ENCODE data around the gene WWOX.

WWOX gene

DNA sequence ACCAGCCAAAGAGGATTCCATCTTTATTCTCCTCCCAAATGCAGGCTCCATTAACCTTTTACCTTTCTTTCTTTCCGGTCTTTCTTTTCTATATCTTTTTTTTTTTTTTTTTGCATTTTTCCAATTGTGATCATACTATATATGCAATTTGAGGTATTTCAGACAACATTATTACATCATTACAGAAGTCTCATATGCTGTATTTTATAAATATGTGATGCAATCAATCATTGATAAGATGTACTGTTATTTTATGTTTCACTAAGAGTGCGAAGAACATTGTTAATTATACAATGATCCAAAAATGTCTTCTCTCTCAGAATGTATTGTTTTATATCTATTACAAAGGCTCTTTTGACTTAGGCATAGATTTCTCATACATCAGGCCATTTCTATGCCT, 683.1 kb downstream of the WWOX start:
- no peaks in the 10 kb centered on the region for H3K4me1 ChIP-seq (ENCODE audit: control insufficient read depth, insufficient read depth, low read length, poor library complexity, severe bottlenecking)
- H3K4me3 ChIP-seq (ENCODE audit: insufficient read depth, low read depth, low read length, poor library complexity, severe bottlenecking): no peak overlapping the region
- H3K36me3 ChIP-seq (ENCODE audit: control insufficient read depth, insufficient read depth, low read length): no peaks in the 10 kb centered on the region
- DNase-seq: no peak
- no peak overlapping the region for H3K27ac ChIP-seq (ENCODE audit: insufficient read depth, low read length, poor library complexity, severe bottlenecking)
- H3K9me3 ChIP-seq (ENCODE audit: control insufficient read depth, low read length): no peaks in the 10 kb centered on the region
- H3K27me3 ChIP-seq (replicated peaks; ENCODE audit: control insufficient read depth, insufficient read depth, low read length, poor library complexity, severe bottlenecking): no peaks in the 10 kb centered on the region

DNA sequence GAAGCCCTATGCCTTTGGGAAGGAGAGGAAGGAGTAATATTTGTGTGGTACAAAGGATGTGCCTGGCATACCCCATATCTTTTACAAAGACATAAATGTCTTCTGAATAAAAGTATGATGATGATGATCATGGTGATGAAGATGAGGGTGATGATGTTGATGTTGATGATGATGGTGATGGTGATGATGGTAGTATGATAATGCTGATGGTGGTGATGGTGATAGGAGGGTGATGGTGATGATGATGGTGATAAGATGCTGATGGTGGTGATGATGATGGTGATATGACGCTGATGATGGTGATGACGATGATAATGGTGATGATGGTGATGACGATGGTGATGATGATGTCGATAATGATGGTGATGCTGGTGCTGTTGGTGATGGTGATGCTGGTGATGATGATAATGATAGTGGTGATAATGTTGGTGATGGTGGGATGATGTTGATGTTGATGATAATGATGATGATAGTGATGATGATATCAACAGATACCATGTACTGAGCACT, 684.2 kb downstream of the WWOX start:
- no peaks in the 10 kb centered on the region for H3K27me3 ChIP-seq (replicated peaks; ENCODE audit: control insufficient read depth, insufficient read depth, low read length, poor library complexity, severe bottlenecking)
- H3K27ac ChIP-seq (ENCODE audit: insufficient read depth, low read length, poor library complexity, severe bottlenecking): no peak overlapping the region
- no peaks in the 10 kb centered on the region for H3K36me3 ChIP-seq (ENCODE audit: control insufficient read depth, insufficient read depth, low read length)
- no peak overlapping the region for H3K4me3 ChIP-seq (ENCODE audit: insufficient read depth, low read depth, low read length, poor library complexity, severe bottlenecking)
- H3K9me3 ChIP-seq (ENCODE audit: control insufficient read depth, low read length): no peaks in the 10 kb centered on the region
- no peaks in the 10 kb centered on the region for H3K4me1 ChIP-seq (ENCODE audit: control insufficient read depth, insufficient read depth, low read length, poor library complexity, severe bottlenecking)
- no peak for DNase-seq

DNA sequence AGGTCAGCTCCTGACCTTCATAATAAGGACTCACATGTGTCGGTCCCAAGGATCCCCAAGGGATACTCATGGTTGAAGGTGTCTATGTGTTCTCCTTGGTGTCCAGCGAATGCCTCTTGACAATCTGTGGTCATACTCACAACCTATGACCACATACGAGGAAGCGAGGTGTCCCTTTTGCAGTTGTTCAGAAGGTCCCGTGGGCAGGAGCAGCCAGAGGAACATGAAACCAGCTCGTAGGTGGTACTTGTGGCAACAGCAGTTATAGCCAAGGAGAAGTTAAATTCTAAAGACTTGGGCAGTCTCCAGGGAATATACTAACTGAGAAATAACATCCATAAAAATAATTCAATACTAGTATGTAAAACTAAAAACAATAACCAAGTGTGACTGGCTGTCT, 685.3 kb downstream of the WWOX start:
- no peak overlapping the region for H3K4me3 ChIP-seq (ENCODE audit: insufficient read depth, low read depth, low read length, poor library complexity, severe bottlenecking)
- H3K27me3 ChIP-seq (replicated peaks; ENCODE audit: control insufficient read depth, insufficient read depth, low read length, poor library complexity, severe bottlenecking): no peaks in the 10 kb centered on the region
- H3K27ac ChIP-seq (ENCODE audit: insufficient read depth, low read length, poor library complexity, severe bottlenecking): no peak overlapping the region
- H3K4me1 ChIP-seq (ENCODE audit: control insufficient read depth, insufficient read depth, low read length, poor library complexity, severe bottlenecking): no peaks in the 10 kb centered on the region
- H3K9me3 ChIP-seq (ENCODE audit: control insufficient read depth, low read length): no peaks in the 10 kb centered on the region
- H3K36me3 ChIP-seq (ENCODE audit: control insufficient read depth, insufficient read depth, low read length): no peaks in the 10 kb centered on the region
- DNase-seq: no peak

DNA sequence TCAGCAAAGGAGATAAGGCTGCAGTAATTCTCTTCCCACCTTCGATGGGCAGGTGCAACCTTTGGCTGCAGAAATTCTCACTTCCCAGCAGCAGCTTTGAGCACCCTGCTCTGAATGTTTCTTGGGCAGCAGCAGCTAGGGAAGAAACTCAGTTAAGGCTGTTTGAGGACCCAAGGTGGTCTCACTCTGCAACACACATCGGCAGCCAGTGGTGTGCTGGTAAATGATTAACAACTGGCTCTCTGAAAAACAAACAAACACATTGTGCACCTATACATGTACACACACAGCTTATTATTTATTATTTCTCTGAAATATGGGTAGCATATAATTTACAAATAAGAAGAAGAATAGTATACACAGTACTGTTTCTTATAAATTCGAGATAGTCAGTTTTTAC, 685.8 kb downstream of the WWOX start:
- no peaks in the 10 kb centered on the region for H3K27me3 ChIP-seq (replicated peaks; ENCODE audit: control insufficient read depth, insufficient read depth, low read length, poor library complexity, severe bottlenecking)
- no peak overlapping the region for H3K4me3 ChIP-seq (ENCODE audit: insufficient read depth, low read depth, low read length, poor library complexity, severe bottlenecking)
- H3K36me3 ChIP-seq (ENCODE audit: control insufficient read depth, insufficient read depth, low read length): no peaks in the 10 kb centered on the region
- H3K27ac ChIP-seq (ENCODE audit: insufficient read depth, low read length, poor library complexity, severe bottlenecking): no peak overlapping the region
- H3K4me1 ChIP-seq (ENCODE audit: control insufficient read depth, insufficient read depth, low read length, poor library complexity, severe bottlenecking): no peaks in the 10 kb centered on the region
- H3K9me3 ChIP-seq (ENCODE audit: control insufficient read depth, low read length): no peaks in the 10 kb centered on the region
- DNase-seq: no peak

DNA sequence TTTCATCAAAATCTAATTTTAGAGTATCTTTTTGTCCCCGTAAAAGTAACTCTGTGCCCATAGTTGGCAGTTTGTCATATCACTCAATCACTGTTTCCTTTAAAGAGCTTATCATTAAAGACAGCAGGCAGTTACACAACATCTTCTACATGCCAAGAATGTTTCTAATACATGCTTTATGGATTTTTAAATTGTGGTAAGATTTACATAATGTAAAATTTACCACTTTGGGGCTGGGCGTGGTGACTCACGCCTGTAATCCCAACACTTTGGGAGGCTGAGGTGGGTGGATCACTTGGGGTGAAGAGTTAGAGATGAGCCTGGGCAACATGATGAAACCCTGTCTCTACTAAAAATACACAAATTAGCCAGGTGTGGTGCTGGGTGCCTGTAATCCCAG, 687.2 kb downstream of the WWOX start:
- H3K4me3 ChIP-seq (ENCODE audit: insufficient read depth, low read depth, low read length, poor library complexity, severe bottlenecking): no peak overlapping the region
- no peaks in the 10 kb centered on the region for H3K4me1 ChIP-seq (ENCODE audit: control insufficient read depth, insufficient read depth, low read length, poor library complexity, severe bottlenecking)
- no peak for DNase-seq
- H3K27ac ChIP-seq (ENCODE audit: insufficient read depth, low read length, poor library complexity, severe bottlenecking): no peak overlapping the region
- no peaks in the 10 kb centered on the region for H3K9me3 ChIP-seq (ENCODE audit: control insufficient read depth, low read length)
- no peaks in the 10 kb centered on the region for H3K27me3 ChIP-seq (replicated peaks; ENCODE audit: control insufficient read depth, insufficient read depth, low read length, poor library complexity, severe bottlenecking)
- no peaks in the 10 kb centered on the region for H3K36me3 ChIP-seq (ENCODE audit: control insufficient read depth, insufficient read depth, low read length)

DNA sequence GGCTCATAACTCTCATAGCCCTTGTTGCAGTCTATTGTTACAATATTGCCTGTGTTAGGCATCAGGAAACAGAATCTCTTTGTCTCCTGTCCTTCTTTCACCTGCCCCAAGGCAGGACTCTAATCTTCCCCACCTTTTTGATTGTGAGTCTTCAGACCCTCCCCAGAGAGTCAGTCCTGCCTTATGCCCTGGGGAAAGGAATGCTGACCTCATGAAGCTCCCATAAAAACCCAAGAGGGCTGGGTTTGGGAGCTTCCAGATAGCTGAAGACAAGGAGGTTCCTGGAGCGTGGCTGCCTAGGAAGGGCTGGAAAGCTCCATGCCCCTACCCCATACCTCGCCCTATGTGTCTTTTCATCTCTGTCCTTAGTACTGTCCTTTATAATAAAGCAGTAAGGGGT, 688.8 kb downstream of the WWOX start:
- H3K27ac ChIP-seq (ENCODE audit: insufficient read depth, low read length, poor library complexity, severe bottlenecking): no peak overlapping the region
- no peak overlapping the region for H3K4me3 ChIP-seq (ENCODE audit: insufficient read depth, low read depth, low read length, poor library complexity, severe bottlenecking)
- no peaks in the 10 kb centered on the region for H3K4me1 ChIP-seq (ENCODE audit: control insufficient read depth, insufficient read depth, low read length, poor library complexity, severe bottlenecking)
- H3K9me3 ChIP-seq (ENCODE audit: control insufficient read depth, low read length): no peaks in the 10 kb centered on the region
- no peaks in the 10 kb centered on the region for H3K27me3 ChIP-seq (replicated peaks; ENCODE audit: control insufficient read depth, insufficient read depth, low read length, poor library complexity, severe bottlenecking)
- no peak for DNase-seq
- no peaks in the 10 kb centered on the region for H3K36me3 ChIP-seq (ENCODE audit: control insufficient read depth, insufficient read depth, low read length)

DNA sequence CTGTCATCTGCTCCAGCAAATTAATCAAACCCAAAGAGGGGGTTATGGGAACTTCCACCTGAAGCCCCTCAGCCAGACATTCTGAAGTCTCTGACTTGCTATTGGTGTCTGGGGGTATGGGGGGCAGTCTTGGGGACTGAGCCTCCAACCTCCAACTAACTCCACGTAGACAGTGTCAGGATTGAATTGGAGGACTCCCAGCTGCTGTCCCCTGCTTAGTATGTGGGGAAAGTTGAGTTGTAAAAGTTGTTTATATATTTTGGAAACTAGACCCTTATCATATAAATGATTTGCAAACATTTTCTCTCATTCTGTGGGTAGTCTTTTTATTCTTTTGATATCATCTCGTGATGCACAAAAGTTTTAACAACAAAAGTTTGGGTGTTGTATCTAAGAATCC, 689.2 kb downstream of the WWOX start:
- Histone ChIP-seq H3K4me3 (ENCODE audit: insufficient read depth, low read depth, low read length, poor library complexity, severe bottlenecking) (no peak overlapping the region), H3K27me3 (replicated peaks; ENCODE audit: control insufficient read depth, insufficient read depth, low read length, poor library complexity, severe bottlenecking) (no peaks in the 10 kb centered on the region), H3K36me3 (ENCODE audit: control insufficient read depth, insufficient read depth, low read length) (no peaks in the 10 kb centered on the region), H3K4me1 (ENCODE audit: control insufficient read depth, insufficient read depth, low read length, poor library complexity, severe bottlenecking) (no peaks in the 10 kb centered on the region), H3K27ac (ENCODE audit: insufficient read depth, low read length, poor library complexity, severe bottlenecking) (no peak overlapping the region), H3K9me3 (ENCODE audit: control insufficient read depth, low read length) (no peaks in the 10 kb centered on the region)
- no peak for DNase-seq

DNA sequence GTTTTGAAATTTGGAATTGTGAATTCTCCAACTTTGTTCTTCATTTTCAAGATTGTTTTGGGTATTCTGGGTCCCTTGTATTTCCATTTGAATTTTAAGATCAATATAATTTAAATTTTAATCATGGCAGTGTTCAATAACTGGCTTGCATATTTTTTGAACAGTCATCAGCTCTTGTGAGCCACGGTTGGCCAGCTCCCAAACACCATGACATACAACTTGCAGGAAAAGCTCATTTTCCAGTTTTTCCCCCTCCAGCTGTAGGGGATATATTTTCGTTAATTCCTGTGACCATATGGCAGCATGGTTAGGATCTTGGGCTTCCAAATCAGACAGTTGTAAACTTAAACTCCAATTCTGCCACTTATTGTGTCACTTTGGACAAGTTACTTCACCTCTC, 690.1 kb downstream of the WWOX start:
- H3K27me3 ChIP-seq (replicated peaks; ENCODE audit: control insufficient read depth, insufficient read depth, low read length, poor library complexity, severe bottlenecking): no peaks in the 10 kb centered on the region
- H3K36me3 ChIP-seq (ENCODE audit: control insufficient read depth, insufficient read depth, low read length): no peaks in the 10 kb centered on the region
- H3K4me3 ChIP-seq (ENCODE audit: insufficient read depth, low read depth, low read length, poor library complexity, severe bottlenecking): no peak overlapping the region
- DNase-seq: no peak
- H3K27ac ChIP-seq (ENCODE audit: insufficient read depth, low read length, poor library complexity, severe bottlenecking): no peak overlapping the region
- H3K4me1 ChIP-seq (ENCODE audit: control insufficient read depth, insufficient read depth, low read length, poor library complexity, severe bottlenecking): no peaks in the 10 kb centered on the region
- no peaks in the 10 kb centered on the region for H3K9me3 ChIP-seq (ENCODE audit: control insufficient read depth, low read length)

DNA sequence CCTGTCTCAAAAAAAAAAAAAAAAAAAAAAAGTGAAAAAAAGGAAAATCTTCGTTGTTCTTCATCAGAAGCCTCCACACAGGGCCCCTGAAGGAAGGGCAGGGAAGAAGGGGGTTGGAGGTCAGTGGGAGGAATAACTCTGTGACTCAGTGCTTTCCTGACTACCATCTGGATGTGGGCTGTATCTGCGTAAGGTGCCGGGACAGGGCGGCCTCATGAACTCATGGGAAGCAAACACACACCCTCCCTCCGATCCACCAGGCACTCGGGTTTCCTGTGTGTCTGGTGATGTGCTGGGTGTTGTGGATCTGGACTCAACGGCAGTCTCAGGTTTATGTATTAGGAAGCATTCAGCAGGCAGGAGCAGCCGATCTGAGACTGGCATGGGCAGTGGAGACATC, 691.6 kb downstream of the WWOX start:
- no peak for DNase-seq
- no peaks in the 10 kb centered on the region for H3K36me3 ChIP-seq (ENCODE audit: control insufficient read depth, insufficient read depth, low read length)
- H3K27me3 ChIP-seq (replicated peaks; ENCODE audit: control insufficient read depth, insufficient read depth, low read length, poor library complexity, severe bottlenecking): no peaks in the 10 kb centered on the region
- no peak overlapping the region for H3K27ac ChIP-seq (ENCODE audit: insufficient read depth, low read length, poor library complexity, severe bottlenecking)
- H3K4me1 ChIP-seq (ENCODE audit: control insufficient read depth, insufficient read depth, low read length, poor library complexity, severe bottlenecking): no peaks in the 10 kb centered on the region
- no peak overlapping the region for H3K4me3 ChIP-seq (ENCODE audit: insufficient read depth, low read depth, low read length, poor library complexity, severe bottlenecking)
- no peaks in the 10 kb centered on the region for H3K9me3 ChIP-seq (ENCODE audit: control insufficient read depth, low read length)

DNA sequence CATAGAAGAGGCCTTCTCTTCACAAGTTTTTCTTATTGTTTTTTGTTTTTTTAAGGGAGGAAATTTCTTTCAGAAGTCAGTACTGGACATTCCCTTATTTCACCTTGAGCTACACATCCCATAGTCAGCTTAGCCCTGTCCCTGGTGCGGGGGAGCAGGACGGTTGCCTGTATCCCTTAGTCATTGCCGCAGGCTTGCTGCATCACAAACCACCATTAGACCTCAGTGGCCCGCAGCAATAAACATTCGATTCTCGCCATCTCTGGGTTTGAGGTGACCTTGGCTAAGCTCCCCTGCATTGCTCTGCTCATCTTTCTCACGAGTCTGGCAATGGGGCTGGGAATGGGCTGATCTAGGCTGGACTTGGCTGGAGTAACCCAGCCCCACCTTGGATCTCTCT, 692.5 kb downstream of the WWOX start:
- Histone ChIP-seq H3K27ac (ENCODE audit: insufficient read depth, low read length, poor library complexity, severe bottlenecking) (no peak overlapping the region), H3K4me3 (ENCODE audit: insufficient read depth, low read depth, low read length, poor library complexity, severe bottlenecking) (no peak overlapping the region), H3K9me3 (ENCODE audit: control insufficient read depth, low read length) (no peaks in the 10 kb centered on the region), H3K27me3 (replicated peaks; ENCODE audit: control insufficient read depth, insufficient read depth, low read length, poor library complexity, severe bottlenecking) (no peaks in the 10 kb centered on the region), H3K4me1 (ENCODE audit: control insufficient read depth, insufficient read depth, low read length, poor library complexity, severe bottlenecking) (no peaks in the 10 kb centered on the region), H3K36me3 (ENCODE audit: control insufficient read depth, insufficient read depth, low read length) (no peaks in the 10 kb centered on the region)
- no peak for DNase-seq

DNA sequence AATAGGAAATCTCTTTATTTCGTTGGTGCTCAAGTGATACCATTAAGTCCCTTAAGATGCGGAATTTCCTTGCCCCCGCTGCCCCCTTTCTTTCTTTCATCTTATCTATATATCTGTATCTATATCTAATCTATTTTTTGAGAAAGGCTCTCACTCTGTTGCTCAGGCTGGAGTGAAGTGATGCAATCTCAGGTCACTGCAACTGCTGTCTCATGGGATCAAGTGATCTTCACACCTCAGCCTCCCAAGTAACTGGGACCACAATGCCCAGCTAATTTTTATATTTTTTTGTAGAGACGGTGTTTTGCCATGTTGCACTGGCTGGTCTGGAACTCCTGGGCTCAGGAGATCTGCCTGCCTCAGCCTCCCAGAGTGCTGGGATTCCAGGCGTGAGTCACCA, 693.5 kb downstream of the WWOX start:
- Histone ChIP-seq H3K36me3 (ENCODE audit: control insufficient read depth, insufficient read depth, low read length) (no peaks in the 10 kb centered on the region), H3K27ac (ENCODE audit: insufficient read depth, low read length, poor library complexity, severe bottlenecking) (no peak overlapping the region), H3K27me3 (replicated peaks; ENCODE audit: control insufficient read depth, insufficient read depth, low read length, poor library complexity, severe bottlenecking) (no peaks in the 10 kb centered on the region), H3K4me1 (ENCODE audit: control insufficient read depth, insufficient read depth, low read length, poor library complexity, severe bottlenecking) (no peaks in the 10 kb centered on the region), H3K4me3 (ENCODE audit: insufficient read depth, low read depth, low read length, poor library complexity, severe bottlenecking) (no peak overlapping the region), H3K9me3 (ENCODE audit: control insufficient read depth, low read length) (no peaks in the 10 kb centered on the region)
- no peak for DNase-seq
